Measurements from ENCODE around the gene CYP46A1.

The CYP46A1 gene

GRCh38 chr14:99674776-99675381, 9.2 kb upstream of the CYP46A1 start:
- no peak for DNase-seq

DNA sequence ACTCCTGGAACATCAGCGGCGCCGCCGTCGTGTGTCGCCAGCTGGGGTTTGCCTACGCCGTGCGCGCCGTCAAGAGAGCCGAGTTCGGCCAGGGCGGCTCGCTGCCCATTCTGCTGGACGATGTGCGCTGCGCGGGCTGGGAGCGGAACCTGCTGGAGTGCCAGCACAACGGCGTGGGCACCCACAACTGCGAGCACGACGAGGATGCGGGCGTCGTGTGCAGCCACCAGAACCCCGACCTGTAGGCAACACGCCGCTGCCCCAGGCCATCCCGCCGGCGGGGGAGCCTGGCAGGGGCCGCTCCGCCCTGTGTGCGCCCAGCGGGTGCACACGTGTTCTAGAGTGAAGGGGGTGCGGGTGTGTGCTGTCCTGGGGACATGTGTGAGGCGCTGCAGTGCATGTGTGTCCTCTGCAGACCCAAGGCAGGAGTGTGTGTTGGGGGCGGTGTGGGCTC, 8.7 kb upstream of the CYP46A1 start:
- DNase-seq: no peak

GRCh38 chr14:99675951-99676350, 8.1 kb upstream of the CYP46A1 start:
- no peak for DNase-seq

DNA sequence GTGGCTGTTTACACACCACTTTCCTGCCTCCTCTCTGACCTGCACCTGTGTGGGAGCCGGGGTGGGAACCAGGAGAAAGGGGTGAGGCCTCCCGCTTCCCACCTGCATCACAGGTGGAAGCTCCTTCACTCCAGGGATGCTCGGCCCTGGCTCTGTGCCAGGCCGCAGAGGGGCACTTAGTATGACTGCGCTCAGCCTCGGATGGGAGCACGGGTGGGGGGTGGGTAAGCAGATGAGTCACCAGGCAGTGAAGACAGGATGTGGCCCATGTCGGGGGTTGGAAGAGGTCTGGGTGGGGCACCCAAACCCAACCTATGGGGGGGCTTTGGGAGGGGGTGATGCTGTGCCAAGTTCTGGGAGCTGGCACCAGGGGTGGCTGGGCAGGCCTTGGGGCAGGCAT, 7.4 kb upstream of the CYP46A1 start:
- DNase-seq: no peak

DNA sequence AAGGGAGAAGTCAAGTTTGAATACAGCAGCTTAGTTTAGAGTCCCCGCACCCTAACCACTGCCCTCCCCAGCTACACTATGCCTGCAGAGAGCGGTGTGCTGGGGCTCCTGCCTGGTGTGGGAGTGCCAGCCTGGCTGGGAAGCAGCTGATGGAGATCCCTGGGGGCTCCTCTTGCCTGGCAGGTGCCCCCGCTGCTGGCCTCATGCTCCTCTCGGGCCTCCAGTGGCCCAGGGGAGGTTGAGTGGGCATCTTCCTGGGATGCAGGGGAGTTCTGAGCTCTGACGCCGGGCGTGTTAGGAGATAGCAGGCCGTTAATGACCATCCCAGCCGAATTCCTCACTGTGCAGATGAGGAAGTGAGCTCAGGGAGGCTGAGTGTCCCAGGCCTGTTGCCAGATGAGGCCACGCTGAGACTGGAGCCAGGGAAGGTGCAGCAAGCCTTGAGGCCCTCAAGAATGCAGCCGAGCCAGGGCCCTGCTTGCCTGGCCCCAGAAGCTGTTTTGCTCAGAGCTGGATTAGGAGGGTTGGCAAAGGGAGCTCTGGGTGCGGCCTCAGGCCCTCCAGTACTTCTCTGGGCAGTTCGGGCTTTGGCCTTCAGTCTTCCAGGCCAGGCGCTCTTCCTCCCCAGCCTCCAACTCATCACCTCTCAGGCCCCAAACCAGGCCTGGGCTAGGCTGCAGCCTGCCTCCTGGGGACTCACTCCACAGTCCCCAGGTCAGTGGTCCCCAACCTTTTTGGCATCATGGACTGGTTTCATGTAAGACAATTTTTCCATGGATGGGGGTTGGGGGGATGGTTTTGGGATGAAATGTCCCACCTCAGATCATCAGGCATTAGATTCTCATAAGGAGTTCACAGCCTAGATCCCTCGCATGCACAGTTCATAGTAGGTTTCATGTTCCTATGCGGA, 6.6 kb upstream of the CYP46A1 start:
- DNase-seq: no peak

- DNase-seq: no peak
These were observed 5.9 kb upstream of the CYP46A1 start for GRCh38 chr14:99678198-99678597.

GRCh38 chr14:99679111-99679510, 5.0 kb upstream of the CYP46A1 start:
- DNase-seq: no peak

GRCh38 chr14:99679543-99679942, 4.6 kb upstream of the CYP46A1 start:
- no peak for DNase-seq

DNA sequence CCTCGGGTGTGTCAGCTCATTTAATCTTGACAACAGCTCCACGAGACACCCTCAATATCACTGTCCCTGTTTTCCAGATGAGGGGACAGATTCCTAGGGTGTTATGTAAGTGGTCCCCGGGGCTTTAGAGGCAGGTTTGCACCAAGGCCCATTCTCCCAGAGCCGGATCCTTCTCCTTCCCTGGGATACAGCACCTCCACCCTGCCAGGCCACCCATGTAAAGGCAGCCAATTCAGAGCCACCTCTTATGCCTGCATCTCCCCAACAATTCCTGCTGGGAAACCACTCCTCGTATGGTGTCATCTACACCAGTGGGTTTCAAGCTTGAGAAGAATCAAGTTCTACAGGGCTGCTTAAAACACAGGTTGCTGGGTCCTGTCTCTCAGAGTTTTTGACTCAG, 4.1 kb upstream of the CYP46A1 start:
- DNase-seq: no peak

DNA sequence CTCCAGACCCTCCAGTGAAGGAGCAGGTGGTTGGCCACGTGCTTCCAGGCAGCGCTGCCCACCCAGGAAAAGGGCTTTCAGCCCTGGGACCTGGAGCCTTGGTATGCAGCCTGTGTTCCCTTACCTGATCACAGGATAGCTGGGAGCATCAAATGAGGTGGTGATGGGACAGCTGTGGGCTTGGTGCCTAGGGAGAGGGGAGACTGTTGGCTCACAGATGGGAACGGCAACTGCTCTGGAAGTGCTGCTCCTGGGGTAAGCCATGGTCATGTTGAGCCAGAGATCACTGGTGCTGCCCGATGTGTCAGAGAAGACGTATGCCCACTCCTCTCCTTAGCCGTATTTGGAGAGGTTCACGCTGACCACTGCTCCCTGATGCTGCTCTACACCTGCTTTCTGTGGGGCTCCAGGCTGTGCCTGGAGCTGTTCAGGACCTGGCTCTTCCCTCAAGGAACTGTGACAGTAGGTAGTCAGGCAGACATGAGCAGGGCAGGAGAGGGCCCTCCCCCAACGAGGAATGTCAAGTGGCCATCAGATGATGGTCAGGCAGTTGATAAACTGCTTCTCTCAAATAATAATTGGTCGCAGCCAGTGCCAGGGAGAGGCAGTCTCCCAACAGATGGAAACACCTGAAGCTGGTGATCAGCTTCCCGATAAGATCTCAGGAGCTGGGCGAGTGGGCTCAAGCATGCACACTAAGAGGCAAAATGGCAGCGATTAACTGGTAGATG, 2.8 kb upstream of the CYP46A1 start:
- no peak for DNase-seq

DNA sequence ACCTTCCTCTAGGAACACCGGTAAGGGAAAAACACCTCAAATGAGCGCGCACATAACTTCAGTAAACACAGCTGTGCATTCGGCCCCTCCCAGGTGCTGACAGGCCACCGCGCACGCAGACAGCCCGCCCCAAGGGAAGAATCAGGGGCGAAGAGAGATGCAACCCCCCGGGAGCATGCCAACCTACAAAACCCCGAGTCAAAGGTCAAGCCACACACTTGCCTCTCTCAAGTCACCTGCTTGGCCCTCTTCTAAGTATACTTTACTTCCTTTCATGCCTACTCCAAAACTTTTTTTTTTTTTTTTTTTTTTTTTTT, 2.3 kb upstream of the CYP46A1 start:
- no peak for DNase-seq

DNA sequence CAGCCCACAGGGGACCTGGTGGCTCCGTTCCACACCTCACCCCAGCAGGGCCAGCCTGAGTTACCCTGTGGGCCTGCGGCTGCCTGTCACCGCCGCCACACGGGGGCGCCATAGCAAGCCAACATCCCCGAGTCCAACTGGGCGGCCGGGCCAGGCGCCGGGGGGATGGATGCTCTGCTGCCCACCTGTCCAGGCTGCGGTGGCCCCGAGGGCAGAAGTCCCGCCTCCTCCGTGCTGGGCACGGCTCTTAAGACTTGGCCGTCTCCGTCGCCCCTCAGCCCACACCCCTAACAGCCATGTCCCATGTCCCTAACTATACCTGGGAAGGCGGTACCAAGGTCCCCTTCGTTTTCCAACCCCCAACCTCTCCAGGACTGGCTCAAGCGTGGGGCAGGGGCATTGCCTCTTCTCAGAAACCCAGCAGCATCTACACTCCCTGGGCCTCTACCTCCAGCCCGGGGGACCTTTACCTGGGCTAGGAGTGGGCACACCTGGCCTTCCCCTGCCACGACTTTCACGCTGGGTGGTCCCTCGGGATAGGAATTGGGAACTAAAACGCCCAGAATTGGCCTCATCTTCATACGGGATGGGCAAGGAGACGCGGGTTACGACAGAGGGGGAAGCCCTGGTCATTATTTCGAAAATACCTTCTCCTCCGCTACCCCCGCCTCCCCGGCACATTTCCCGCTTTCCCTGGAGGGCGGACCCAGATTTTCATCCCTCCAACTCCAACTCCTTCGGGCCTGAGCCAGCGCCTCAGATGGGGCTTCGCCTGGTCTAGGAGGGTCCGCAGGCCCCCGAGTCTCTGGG, 1.1 kb upstream of the CYP46A1 start:
- peak; percentile 75 to 78 for DNase-seq

DNA sequence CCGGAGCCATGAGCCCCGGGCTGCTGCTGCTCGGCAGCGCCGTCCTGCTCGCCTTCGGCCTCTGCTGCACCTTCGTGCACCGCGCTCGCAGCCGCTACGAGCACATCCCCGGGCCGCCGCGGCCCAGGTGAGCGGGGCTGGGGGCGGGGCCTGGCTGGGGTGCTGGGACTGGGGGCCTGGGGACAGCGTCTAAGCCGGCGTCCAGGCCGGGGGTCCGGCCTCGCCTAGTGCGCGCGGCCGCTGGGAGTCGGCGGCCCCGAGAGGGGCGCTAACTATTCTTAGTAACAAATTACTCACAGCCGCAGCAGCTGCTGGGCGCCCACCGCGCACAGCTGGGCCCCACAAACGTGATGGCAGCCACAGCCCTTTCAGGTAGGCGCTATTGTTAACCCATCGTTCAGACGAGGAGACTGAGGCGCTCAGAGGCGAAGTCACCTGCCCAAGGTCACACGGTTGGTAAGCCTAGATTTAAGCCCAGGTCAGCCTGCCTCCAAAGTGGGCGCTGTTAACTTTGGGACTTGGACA, 374 bp downstream of the CYP46A1 start:
- peak; percentile 19 to 25 for DNase-seq

- no peak for DNase-seq
These were observed 1.1 kb downstream of the CYP46A1 start for GRCh38 chr14:99685151-99685591.

DNA sequence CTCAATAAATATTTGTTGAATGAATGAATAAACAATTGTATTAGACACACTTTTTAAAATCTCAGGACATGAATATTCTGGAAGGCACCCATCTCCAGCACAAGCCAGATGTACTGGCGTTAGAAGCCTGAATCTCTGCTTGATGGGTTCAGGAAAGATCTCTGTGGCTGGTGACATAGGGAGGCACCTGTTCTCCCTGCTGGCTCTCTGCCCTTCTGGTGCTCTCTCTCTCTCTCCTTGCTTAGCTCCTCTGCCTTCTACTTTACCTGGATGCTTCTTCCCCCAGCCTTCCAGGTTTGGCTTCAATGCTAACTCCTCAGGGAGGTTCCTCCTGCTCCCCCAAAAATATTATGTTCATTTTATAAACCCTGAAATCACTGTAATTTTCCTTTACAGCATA, 1.5 kb downstream of the CYP46A1 start:
- no peak for DNase-seq

DNA sequence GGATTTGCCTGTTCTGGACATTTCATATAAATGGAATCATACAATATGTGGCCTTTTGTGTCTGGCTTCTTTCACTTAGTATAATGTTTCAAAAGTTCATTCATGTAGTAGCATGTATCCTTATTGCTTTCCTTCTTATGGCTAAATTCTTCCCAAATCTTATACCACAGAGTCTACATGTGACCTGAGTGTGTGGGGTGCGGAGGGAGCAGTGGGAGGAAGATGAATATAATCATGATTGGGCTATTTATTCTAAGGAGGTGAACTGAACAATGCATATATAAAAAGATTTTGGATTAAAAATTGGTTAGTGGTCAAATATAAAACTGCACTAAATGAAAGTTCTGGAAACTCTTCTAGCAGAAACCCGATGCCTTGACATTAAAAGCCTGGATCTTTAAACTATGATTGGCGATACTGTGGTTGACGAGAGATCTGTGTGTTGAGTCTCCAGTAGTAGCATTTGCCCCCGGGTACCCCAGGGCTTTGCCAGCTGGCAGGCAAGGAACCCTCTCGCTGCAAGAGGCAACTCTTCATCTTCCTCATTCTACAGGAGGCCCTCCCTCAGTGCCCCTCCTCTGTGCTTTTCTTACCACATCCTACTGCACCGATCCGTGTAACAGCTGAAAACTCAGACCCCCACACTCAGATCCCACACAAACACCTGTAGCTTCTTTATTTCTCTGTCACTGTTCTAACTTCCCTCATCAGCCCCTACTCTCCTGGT, 2.6 kb downstream of the CYP46A1 start:
- no peak for DNase-seq

GRCh38 chr14:99687284-99688209, 3.4 kb downstream of the CYP46A1 start:
- DNase-seq: peak in 1 of 2 experiments; percentile 25

- DNase-seq: no peak
These were observed 4.1 kb downstream of the CYP46A1 start for GRCh38 chr14:99688210-99688581.

DNA sequence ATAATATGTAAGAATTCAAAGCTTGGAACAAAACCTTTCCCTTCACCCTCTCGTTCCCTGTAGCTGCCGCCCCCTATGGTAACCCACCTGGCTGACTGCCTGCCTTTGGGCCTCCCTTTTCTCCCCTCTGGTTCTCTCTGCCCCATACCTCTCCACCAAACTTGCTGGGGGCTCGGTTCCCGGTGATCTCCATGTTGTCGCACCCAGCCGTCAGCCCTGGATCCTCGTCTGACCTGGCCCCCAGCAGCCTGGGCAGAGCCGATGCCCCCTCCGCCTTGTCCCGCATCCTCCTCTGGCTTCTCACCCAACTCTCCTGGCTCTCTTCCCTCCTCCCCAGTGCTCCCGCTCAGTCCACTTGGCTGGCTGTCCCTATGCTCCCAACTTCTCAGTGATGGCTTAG, 4.5 kb downstream of the CYP46A1 start:
- no peak for DNase-seq
